T-helper 1 cell treated with Interleukin-12 subunit alpha and Interleukin-12 subunit beta and Interleukin-4 antibody, amounts not matched to agents 30 μg/mL and 1 μg/mL, for 36 hours (primary cell): ENCODE measurements around the gene ARPC2.

Experiments
- H3K27ac Mint-ChIP-seq: one replicate; pipeline ENCODE4 v1.8.0; 2021; ENCODE audit warnings: mild to moderate bottlenecking, mixed read lengths
- H3K27me3 Mint-ChIP-seq: one replicate; pipeline ENCODE4 v1.8.0; 2021; ENCODE audit warnings: low read depth, mixed read lengths
- H3K36me3 Mint-ChIP-seq: one replicate; pipeline ENCODE4 v1.8.0; 2021; ENCODE audit warnings: low read depth, mixed read lengths
- H3K4me1 Mint-ChIP-seq: one replicate; pipeline ENCODE4 v1.8.0; 2021; ENCODE audit warnings: low read depth, mixed read lengths
- H3K4me3 Mint-ChIP-seq: one replicate; pipeline ENCODE4 v1.8.0; 2021; ENCODE audit warnings: mild to moderate bottlenecking, moderate library complexity, mixed read lengths
- H3K9me3 Mint-ChIP-seq: one replicate; pipeline ENCODE4 v1.8.0; 2021; ENCODE audit warnings: mixed read lengths

Gene ARPC2

DNA sequence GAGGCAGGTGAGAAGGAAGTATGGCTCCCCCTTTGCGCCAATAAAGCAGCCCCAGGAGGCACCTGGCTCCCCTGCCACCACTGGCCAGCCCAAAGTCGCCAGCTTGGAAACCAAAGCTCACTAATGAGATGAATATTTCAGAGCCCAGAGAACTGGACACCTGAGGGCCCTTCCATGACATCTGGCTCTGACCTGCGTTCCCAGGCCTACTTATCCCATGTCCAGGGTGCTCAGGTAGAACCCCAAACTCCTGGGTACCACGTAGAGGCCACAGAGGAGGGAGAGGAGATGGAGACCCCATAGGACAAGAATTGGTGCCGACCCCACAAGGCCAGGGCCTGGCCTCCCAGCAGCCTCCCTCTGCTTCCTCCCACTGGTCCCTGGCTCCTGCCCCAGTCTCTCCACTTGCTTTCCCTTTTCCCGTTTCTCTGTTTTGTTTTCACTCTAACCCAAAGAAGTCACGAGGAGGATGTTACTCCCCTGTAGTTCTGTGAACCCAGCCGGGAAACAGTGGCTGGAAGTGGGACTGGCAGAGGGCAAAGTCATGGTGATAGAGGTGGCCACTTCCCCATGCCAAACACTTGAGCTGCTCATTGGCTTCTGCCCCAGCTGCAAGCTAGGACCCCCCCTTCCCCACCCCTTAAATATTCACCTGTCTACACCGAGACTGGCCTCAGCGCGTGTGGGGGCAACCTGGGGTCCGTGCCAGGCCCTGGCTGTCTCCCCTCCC lies 74.5 kb downstream of the ARPC2 start:
- peaks cover 6% of the 10 kb centered on the region for H3K36me3 Mint-ChIP-seq

DNA sequence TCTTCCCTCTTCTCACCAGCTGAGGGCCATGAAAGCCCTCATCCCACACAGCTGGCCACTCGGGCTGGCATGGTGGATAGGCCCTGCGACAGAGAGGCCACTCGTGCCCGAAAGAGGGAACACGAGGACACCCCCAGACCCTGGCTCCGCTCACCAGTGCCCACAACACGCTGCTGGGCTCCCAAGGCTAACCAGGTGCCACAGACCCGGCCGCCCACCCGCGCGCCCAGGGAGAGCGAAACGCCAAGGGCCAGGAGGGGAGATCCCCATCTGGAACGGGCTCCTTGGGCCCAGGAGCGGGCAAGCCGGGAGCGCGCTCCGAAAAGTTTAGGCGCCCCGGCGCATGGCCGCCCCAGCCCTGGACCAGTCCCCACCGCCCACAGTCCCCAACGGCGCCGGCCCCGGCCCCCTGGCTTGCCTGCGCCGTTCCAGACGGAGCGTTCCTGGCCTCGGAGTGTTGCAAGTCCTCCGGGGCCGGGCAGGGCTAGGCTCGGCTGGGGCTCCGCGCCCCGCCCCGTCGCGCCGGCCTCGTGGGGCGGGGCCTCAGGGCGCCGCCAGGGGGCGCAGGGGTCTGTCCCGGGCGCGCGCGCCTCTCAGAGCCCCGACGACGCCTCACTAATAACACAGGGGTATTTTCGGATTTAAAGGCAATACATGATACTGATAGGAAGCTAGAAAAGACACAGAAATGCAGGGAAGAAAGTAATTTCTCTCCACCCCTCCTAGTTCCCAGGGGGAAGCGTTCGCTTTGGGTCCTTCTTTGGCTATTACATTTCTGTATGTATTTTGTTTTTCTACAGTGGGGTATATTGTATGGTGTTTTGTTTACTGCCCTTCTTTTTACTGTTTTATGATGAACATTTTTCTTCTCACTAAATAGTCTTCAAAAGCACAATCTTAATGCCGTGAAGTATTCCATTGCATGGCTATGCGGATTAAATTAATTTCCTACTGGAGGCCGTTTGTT lies 75.3 kb downstream of the ARPC2 start, which contains the start of gene TMBIM1:
Gene TMBIM1 (minus strand): TSS at position 456 of the 967 bp plus-strand sequence. CDS start 10,362 bp downstream, outside the sequence.
- Mint-ChIP-seq H3K27me3 (no peaks in the 10 kb centered on the region), H3K4me3 (peak within 1 kb of the TSS; percentile 82), H3K4me1 (peaks cover 50% of the 10 kb centered on the region), H3K27ac (peak within 1 kb of the TSS; percentile 89), H3K36me3 (peaks cover 4% of the 10 kb centered on the region), H3K9me3 (no peaks in the 10 kb centered on the region)

More for the DNA sequence above, 74.5 kb downstream of the ARPC2 start:
- Mint-ChIP-seq H3K4me3 (peak overlapping the region; percentile 82), H3K27ac (peak overlapping the region; percentile 89), H3K9me3 (no peaks in the 10 kb centered on the region), H3K4me1 (peaks cover 58% of the 10 kb centered on the region), H3K27me3 (no peaks in the 10 kb centered on the region)

GRCh38 chr2:218293715-218294429 lies 76.9 kb downstream of the ARPC2 start:
- peaks cover 2% of the 10 kb centered on the region for H3K36me3 Mint-ChIP-seq
- H3K4me1 Mint-ChIP-seq = peaks cover 39% of the 10 kb centered on the region
- H3K27me3 Mint-ChIP-seq = no peaks in the 10 kb centered on the region
- H3K9me3 Mint-ChIP-seq = no peaks in the 10 kb centered on the region
- H3K27ac Mint-ChIP-seq = no peak overlapping the region
- peak overlapping the region; percentile 67 for H3K4me3 Mint-ChIP-seq

DNA sequence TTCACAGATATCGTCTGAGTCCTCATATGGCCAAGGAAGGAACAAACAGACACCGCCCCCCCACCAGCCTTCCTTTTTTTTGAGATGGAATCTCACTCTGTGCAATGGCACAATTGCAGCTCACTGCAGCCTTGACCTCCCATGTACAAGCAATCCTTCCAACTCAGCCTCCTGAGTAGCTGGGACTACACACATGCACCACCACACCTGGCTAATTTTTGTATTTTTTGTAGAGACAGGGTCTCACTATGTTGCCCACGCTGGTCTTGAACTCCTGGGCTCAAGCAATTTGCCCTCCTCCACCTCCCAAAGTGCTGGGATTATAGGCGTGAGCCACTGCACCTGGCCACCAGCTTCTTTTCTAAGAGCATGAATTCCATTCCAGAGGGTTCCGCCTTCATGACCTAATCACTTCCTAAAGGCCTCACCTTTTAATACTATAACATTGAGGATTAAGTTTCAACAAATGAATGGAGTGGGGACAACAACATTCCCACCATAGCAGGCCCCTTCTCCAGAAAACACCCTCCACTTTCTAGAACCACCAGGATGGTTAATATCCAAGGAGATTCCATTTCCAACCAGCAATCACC lies 77.5 kb downstream of the ARPC2 start:
- no peaks in the 10 kb centered on the region for H3K9me3 Mint-ChIP-seq
- H3K36me3 Mint-ChIP-seq = no peaks in the 10 kb centered on the region
- H3K27me3 Mint-ChIP-seq = no peaks in the 10 kb centered on the region
- no peak overlapping the region for H3K27ac Mint-ChIP-seq
- no peak overlapping the region for H3K4me3 Mint-ChIP-seq
- H3K4me1 Mint-ChIP-seq = peaks cover 34% of the 10 kb centered on the region

DNA sequence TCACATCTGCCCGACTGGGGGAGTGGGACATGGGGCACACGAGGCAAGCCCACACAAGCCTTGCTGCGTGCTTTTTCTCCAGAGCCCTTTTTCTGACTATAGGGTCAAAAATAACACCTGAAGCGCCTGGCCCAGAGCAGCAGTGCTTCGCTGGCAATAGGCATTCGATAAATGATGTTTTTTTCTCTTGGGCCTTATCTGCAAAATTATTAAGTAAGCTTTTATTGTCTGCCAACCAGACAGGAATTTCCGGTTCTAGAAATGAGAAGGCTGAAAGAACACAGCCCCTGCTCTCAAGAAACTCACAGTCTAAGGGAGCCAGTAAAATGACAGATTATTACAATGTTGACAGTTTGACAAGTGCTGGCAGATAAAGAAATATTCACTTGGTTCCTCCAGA lies 78.0 kb downstream of the ARPC2 start:
- no peaks in the 10 kb centered on the region for H3K9me3 Mint-ChIP-seq
- H3K27ac Mint-ChIP-seq = no peak overlapping the region
- peaks cover 29% of the 10 kb centered on the region for H3K4me1 Mint-ChIP-seq
- no peaks in the 10 kb centered on the region for H3K36me3 Mint-ChIP-seq
- H3K4me3 Mint-ChIP-seq = no peak overlapping the region
- no peaks in the 10 kb centered on the region for H3K27me3 Mint-ChIP-seq

DNA sequence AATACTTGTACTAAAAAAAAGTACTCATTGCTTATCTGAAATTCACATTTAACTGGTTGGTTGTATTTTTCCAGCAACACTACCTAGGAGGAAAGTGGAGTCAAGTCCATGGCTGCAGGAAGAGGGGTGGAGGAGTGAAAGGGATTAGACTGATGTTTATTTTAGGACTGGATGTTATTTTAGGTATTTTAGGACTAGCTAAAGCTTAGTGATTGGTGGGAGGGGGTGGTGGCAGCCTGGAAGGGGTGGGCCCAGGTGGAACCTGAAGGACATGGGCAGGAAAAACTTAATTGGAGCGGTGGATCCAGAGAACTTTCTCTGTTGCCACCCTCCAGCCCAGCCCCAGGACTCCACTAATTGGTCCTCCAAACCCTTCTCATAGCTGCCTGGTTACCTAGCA lies 79.2 kb downstream of the ARPC2 start:
- no peak overlapping the region for H3K27ac Mint-ChIP-seq
- H3K4me1 Mint-ChIP-seq = peaks cover 21% of the 10 kb centered on the region
- no peaks in the 10 kb centered on the region for H3K36me3 Mint-ChIP-seq
- H3K9me3 Mint-ChIP-seq = no peaks in the 10 kb centered on the region
- no peaks in the 10 kb centered on the region for H3K27me3 Mint-ChIP-seq
- no peak overlapping the region for H3K4me3 Mint-ChIP-seq

DNA sequence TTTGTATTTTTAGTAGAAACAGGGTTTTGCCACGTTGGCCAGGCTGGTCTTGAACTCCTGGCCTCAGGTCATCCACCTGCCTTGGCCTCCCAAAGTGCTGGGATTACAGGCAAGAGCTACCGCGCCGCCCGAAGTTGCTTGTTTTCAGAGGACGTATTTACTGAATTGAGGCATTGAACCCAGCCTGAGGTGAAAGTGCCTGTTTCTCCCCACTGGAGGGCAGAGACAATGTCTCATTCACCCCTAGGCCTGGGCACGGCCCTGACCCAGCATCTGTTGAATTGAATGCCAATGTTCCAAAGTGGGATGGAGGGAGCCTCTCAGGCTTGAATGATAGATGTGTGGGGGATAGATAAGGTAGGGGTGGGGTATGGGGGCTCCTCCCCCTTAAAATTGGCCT lies 79.9 kb downstream of the ARPC2 start:
- no peak overlapping the region for H3K4me3 Mint-ChIP-seq
- H3K27ac Mint-ChIP-seq = no peak overlapping the region
- H3K36me3 Mint-ChIP-seq = no peaks in the 10 kb centered on the region
- H3K9me3 Mint-ChIP-seq = no peaks in the 10 kb centered on the region
- H3K4me1 Mint-ChIP-seq = peaks cover 21% of the 10 kb centered on the region
- H3K27me3 Mint-ChIP-seq = no peaks in the 10 kb centered on the region

GRCh38 chr2:218298314-218298875 lies 81.4 kb downstream of the ARPC2 start:
- Mint-ChIP-seq H3K36me3 (no peaks in the 10 kb centered on the region), H3K9me3 (no peaks in the 10 kb centered on the region), H3K27ac (no peak overlapping the region), H3K4me1 (peaks cover 15% of the 10 kb centered on the region), H3K27me3 (no peaks in the 10 kb centered on the region), H3K4me3 (no peak overlapping the region)

- Mint-ChIP-seq H3K27me3 (no peaks in the 10 kb centered on the region), H3K4me3 (no peak overlapping the region), H3K36me3 (no peaks in the 10 kb centered on the region), H3K4me1 (peaks cover 6% of the 10 kb centered on the region), H3K9me3 (no peaks in the 10 kb centered on the region), H3K27ac (no peak overlapping the region)
These were observed 83.2 kb downstream of the ARPC2 start for GRCh38 chr2:218300141-218300540.

GRCh38 chr2:218301176-218301819 lies 84.3 kb downstream of the ARPC2 start:
- Mint-ChIP-seq H3K9me3 (no peaks in the 10 kb centered on the region), H3K27ac (no peak overlapping the region)

More at GRCh38 chr2:218301176-218301819, 84.3 kb downstream of the ARPC2 start:
- Mint-ChIP-seq H3K36me3 (no peaks in the 10 kb centered on the region), H3K27me3 (no peaks in the 10 kb centered on the region), H3K4me3 (no peak overlapping the region), H3K4me1 (peaks cover 6% of the 10 kb centered on the region)
